CD4-positive, alpha-beta T cell treated with Interleukin-17A for 1 hour (primary cell): Measurements from ENCODE around the gene C1orf105.
"Not testable (repeated sequence)": the region's sequence is repeated elsewhere in the genome, so short reads cannot be mapped to it uniquely, and the experiment has no call there.

Experiments
- DNase-seq: peaks from one replicate; pipeline ENCODE4 v3.0.0-alpha.2; 2020

The C1orf105 gene

GRCh38 chr1:172494166-172494565 lies 73.7 kb downstream of the C1orf105 start:
- no peak for DNase-seq

- DNase-seq: not testable (repeated sequence)
These were observed 75.6 kb downstream of the C1orf105 start for GRCh38 chr1:172496127-172496526.

GRCh38 chr1:172496678-172497077 lies 76.2 kb downstream of the C1orf105 start:
- no peak for DNase-seq

GRCh38 chr1:172497230-172497629 lies 76.7 kb downstream of the C1orf105 start:
- no peak for DNase-seq

GRCh38 chr1:172498857-172499256 lies 78.4 kb downstream of the C1orf105 start:
- no peak for DNase-seq

GRCh38 chr1:172499636-172500141 lies 79.2 kb downstream of the C1orf105 start:
- no peak for DNase-seq

- DNase-seq: no peak
These were observed 79.7 kb downstream of the C1orf105 start for GRCh38 chr1:172500207-172500606.

- DNase-seq: no peak
These were observed 87.3 kb downstream of the C1orf105 start for GRCh38 chr1:172507741-172508140.

GRCh38 chr1:172510479-172510878 lies 90.0 kb downstream of the C1orf105 start:
- DNase-seq: no peak

- DNase-seq: no peak
These were observed 92.1 kb downstream of the C1orf105 start for GRCh38 chr1:172512591-172512990.

- no peak for DNase-seq
These were observed 93.0 kb downstream of the C1orf105 start for GRCh38 chr1:172513479-172513878.

GRCh38 chr1:172514108-172514507 lies 93.6 kb downstream of the C1orf105 start:
- DNase-seq: no peak

GRCh38 chr1:172515436-172515835 lies 95.0 kb downstream of the C1orf105 start:
- no peak for DNase-seq

GRCh38 chr1:172515927-172516326 lies 95.4 kb downstream of the C1orf105 start:
- DNase-seq: no peak

GRCh38 chr1:172517081-172517480 lies 96.6 kb downstream of the C1orf105 start:
- DNase-seq: no peak

- no peak for DNase-seq
These were observed 97.1 kb downstream of the C1orf105 start for GRCh38 chr1:172517545-172517944.
